SK-N-SH (cell line): ENCODE measurements around the gene CASZ1. TPM values are rescaled to one million over a fixed set of nuclear protein-coding genes. Genes with fewer than 3 reads are reported as not detected.

Experiments used
- CTCF ChIA-PET: fragments of 300-600, 350-600 bp; formaldehyde crosslinking; extraction: SDS; loops from one replicate; lab custom pipeline; 2021; lab: Yijun Ruan, JAX
- POLR2A ChIA-PET: fragments of 350-600 bp; sonication (Branson Sonifier 250); formaldehyde crosslinking; extraction: SDS; loops from one replicate; lab custom pipeline; 2020; ENCODE audit warnings: antibody characterized with exemption, inconsistent platforms; lab: Yijun Ruan, JAX
- DNase-seq: peaks from one replicate; pipeline ENCODE4 v3.0.0; 2012
- H2AFZ ChIP-seq: fragments of 200-600 bp; sonication (generic); 2 replicates; pipeline ENCODE4 v1.8.1; 2016; ENCODE audit warnings: antibody characterized with exemption, mild to moderate bottlenecking, low read depth
- H3F3A ChIP-seq: fragments of 200-600 bp; sonication (generic); replicated peaks from 2 replicates; pipeline ENCODE3; 2016; ENCODE audit warnings: antibody characterized with exemption, mild to moderate bottlenecking; ENCODE audit not compliant: insufficient read depth
- H3K27ac ChIP-seq, 2 experiments: fragments of 200-500 bp in 1 of 2; fragments of 200-600 bp in 1 of 2; sonication (Bioruptor generic) in 1 of 2; sonication (generic), shearing (Covaris generic) in 1 of 2; 2 replicates each; pipeline versions ENCODE4 v1.5.1 to v1.6.1; 2014 to 2016; ENCODE audit warnings: low read depth in 2 of 2, inconsistent platforms in 1 of 2, low read length in 1 of 2, mild to moderate bottlenecking in 1 of 2, mixed read lengths in 1 of 2
- H3K27me3 ChIP-seq: fragments of 200-600 bp; sonication (generic), shearing (Covaris generic); 2 replicates; pipeline ENCODE4 v1.6.1; 2016; ENCODE audit warnings: mixed run types; ENCODE audit not compliant: insufficient read depth
- H3K36me3 ChIP-seq, 2 experiments: fragments of 200-500 bp in 1 of 2; fragments of 200-600 bp in 1 of 2; sonication (Bioruptor generic) in 1 of 2; sonication (generic) in 1 of 2; replicated peaks in 1 of 2; 2 replicates each; pipeline versions ENCODE3 to v1.5.1; 2014 to 2016; ENCODE audit warnings: low read length in 1 of 2, mild to moderate bottlenecking in 1 of 2; ENCODE audit not compliant: insufficient read depth in 2 of 2, control insufficient read depth in 1 of 2
- H3K4me1 ChIP-seq, 2 experiments: fragments of 200-500 bp in 1 of 2; fragments of 200-600 bp in 1 of 2; sonication (Bioruptor generic) in 1 of 2; sonication (generic), shearing (Covaris generic) in 1 of 2; 2 replicates each; pipeline versions ENCODE4 v1.5.1 to v1.6.1; 2014 to 2016; ENCODE audit warnings: low read depth in 1 of 2, low read length in 1 of 2, mixed run types in 1 of 2; ENCODE audit not compliant: insufficient read depth in 2 of 2, control insufficient read depth in 1 of 2
- H3K4me2 ChIP-seq: fragments of 200-600 bp; sonication (generic), shearing (Covaris generic); 2 replicates; pipeline ENCODE4 v1.6.1; 2017; ENCODE audit warnings: mixed run types
- H3K4me3 ChIP-seq, 2 experiments: fragments of 200-500 bp in 1 of 2; fragments of 200-600 bp in 1 of 2; sonication (Bioruptor generic) in 1 of 2; sonication (generic), shearing (Covaris generic) in 1 of 2; 2 replicates each; pipeline versions ENCODE4 v1.5.1 to v1.8.1; 2014 to 2016; ENCODE audit warnings: low read depth in 2 of 2, inconsistent platforms in 1 of 2, low read length in 1 of 2, mild to moderate bottlenecking in 1 of 2, mixed read lengths in 1 of 2, moderate library complexity in 1 of 2
- H3K79me2 ChIP-seq: fragments of 200-600 bp; sonication (generic); 2 replicates; pipeline ENCODE4 v1.8.1; 2017; ENCODE audit warnings: mild to moderate bottlenecking; ENCODE audit not compliant: insufficient read depth
- H3K9ac ChIP-seq: fragments of 200-600 bp; sonication (generic); 2 replicates; pipeline ENCODE4 v1.6.1; 2017; ENCODE audit warnings: mixed run types
- H3K9me2 ChIP-seq: fragments of 200-600 bp; sonication (generic); 2 replicates; pipeline ENCODE4 v1.6.1; 2017; ENCODE audit warnings: mixed run types
- H3K9me3 ChIP-seq: fragments of 200-600 bp; sonication (generic); 2 replicates; pipeline ENCODE4 v1.6.1; 2017; ENCODE audit warnings: mixed run types, mild to moderate bottlenecking, moderate library complexity
- H4K20me1 ChIP-seq: fragments of 200-600 bp; sonication (generic); 2 replicates; pipeline ENCODE4 v1.6.1; 2017; ENCODE audit warnings: mild to moderate bottlenecking, mixed run types; ENCODE audit not compliant: insufficient read depth
- CTCF ChIP-seq: fragments of 200-600 bp; sonication (generic); IDR thresholded peaks from 2 replicates; pipeline ENCODE4 v1.6.1; 2017; ENCODE audit warnings: antibody characterized with exemption, mild to moderate bottlenecking, moderate library complexity
- EP300 ChIP-seq, 2 experiments: IDR thresholded peaks; 2 replicates each; pipeline versions ENCODE4 v1.4.0 to v1.6.1; 2012; ENCODE audit warnings: borderline replicate concordance in 1 of 2, low read depth in 1 of 2, low read length in 1 of 2
- EZH2phosphoT487 ChIP-seq: fragments of 200-600 bp; sonication (generic); IDR thresholded peaks from 2 replicates; pipeline ENCODE4 v1.6.1; 2017; ENCODE audit warnings: low read depth, mixed run types, mild to moderate bottlenecking, antibody characterized with exemption, moderate library complexity, borderline replicate concordance
- FOSL2 ChIP-seq: IDR thresholded peaks from 2 replicates; pipeline ENCODE4 v1.4.0; 2012; ENCODE audit warnings: low read depth, mild to moderate bottlenecking, moderate library complexity, borderline replicate concordance
- FOXM1 ChIP-seq: IDR thresholded peaks from 2 replicates; pipeline ENCODE4 v1.4.0; 2012; ENCODE audit warnings: low read depth, mild to moderate bottlenecking
- GABPA ChIP-seq: IDR thresholded peaks from 2 replicates; pipeline ENCODE4 v1.4.0; 2012; ENCODE audit warnings: low read depth, mild to moderate bottlenecking
- GATA2 ChIP-seq: sonication (generic); formaldehyde crosslinking; IDR thresholded peaks from 2 replicates; pipeline ENCODE4 v1.5.0; 2020; ENCODE audit warnings: mild to moderate bottlenecking, missing genetic modification reagents
- IRF3 ChIP-seq: fragments of 150-350 bp; IDR thresholded peaks from 2 replicates; pipeline ENCODE4 v1.6.1; 2016; ENCODE audit warnings: mild to moderate bottlenecking, low read depth, low read length
- MAX ChIP-seq: IDR thresholded peaks from 2 replicates; pipeline ENCODE4 v1.4.0; 2012; ENCODE audit warnings: low read depth
- NFIC ChIP-seq: IDR thresholded peaks from 2 replicates; pipeline ENCODE4 v1.4.0; 2012; ENCODE audit warnings: borderline replicate concordance
- PBX3 ChIP-seq: IDR thresholded peaks from 2 replicates; pipeline ENCODE4; 2012
- POLR2AphosphoS5 ChIP-seq: IDR thresholded peaks from 2 replicates; pipeline ENCODE4 v1.6.1; 2012; ENCODE audit warnings: low read depth, low read length
- REST ChIP-seq: IDR thresholded peaks from 2 replicates; pipeline ENCODE4 v1.6.1; 2012; ENCODE audit warnings: mild to moderate bottlenecking, low read depth, low read length, moderate library complexity
- TAF1 ChIP-seq: IDR thresholded peaks from 2 replicates; pipeline ENCODE4 v1.6.1; 2012; ENCODE audit warnings: low read depth, mild to moderate bottlenecking, low read length, moderate library complexity, borderline replicate concordance
- USF1 ChIP-seq: IDR thresholded peaks from 2 replicates; pipeline ENCODE4 v1.4.0; 2012; ENCODE audit warnings: low read depth, borderline replicate concordance
- USF2 ChIP-seq: fragments of 150-350 bp; IDR thresholded peaks from 2 replicates; pipeline ENCODE4 v1.6.1; 2017; ENCODE audit warnings: antibody characterized with exemption, low read length, low read depth, borderline replicate concordance
- WGBS: methylation state at CpG from one replicate; pipeline ENCODE4 v1.1.6; 2017; ENCODE audit warnings: low lambda C conversion rate; 5-methylcytosine and 5-hydroxymethylcytosine counted together
- polyA plus RNA-seq, 3 experiments: library from polyadenylated mRNA; depleted of rRNA; stranded (reverse); fragments of >200 nt; gene quantifications; 2 replicates each; pipeline ENCODE4 v1.2.3, GENCODE V29; 2012

Gene CASZ1
- polyA plus RNA-seq, 1 of the 3 experiments (the other 2 are of a cell fraction), result 0.51 TPM

GRCh38 chr1:10679496-10680220 is 116.8 kb downstream of the CASZ1 start (continued):
- no peak for TF ChIP-seq USF2
- TF ChIP-seq MAX, result no peak
- no peak for TF ChIP-seq FOSL2
- TF ChIP-seq NFIC, result 0 out of 2 replicates have a peak, but pooled peaks have one; percentile 12
- TF ChIP-seq, all 33 proteins: peak for 10

GRCh38 chr1:10678852-10679251 is 117.6 kb downstream of the CASZ1 start:
- no peak overlapping the region for H3K4me3 ChIP-seq
- CTCF ChIA-PET, result interaction anchor here (0.8 to 2.0 kb wide), 9 partner anchors 9 to 188 kb away, joined by 3 to 7 read pairs (median 3); no protein-coding TSS in a partner anchor
- no peaks in the 10 kb centered on the region for H3K36me3 ChIP-seq
- no peaks in the 10 kb centered on the region for H3F3A ChIP-seq
- peak; percentile 63 for DNase-seq
- H3K9me2 ChIP-seq, result no peaks in the 10 kb centered on the region
- H2AFZ ChIP-seq, result no peak overlapping the region
- POLR2A ChIA-PET, result interaction anchor here (1.4 kb wide), 1 partner anchor 10 kb away, joined by 3 read pairs; no protein-coding TSS in a partner anchor
- H3K4me1 ChIP-seq, result peaks cover 0 to 40% of the 10 kb centered on the region in 2 experiments; a peak in 1 of 4 replicates
- no peaks in the 10 kb centered on the region for H3K27me3 ChIP-seq
- no peaks in the 10 kb centered on the region for H3K79me2 ChIP-seq
- no peaks in the 10 kb centered on the region for H3K9me3 ChIP-seq
- no peaks in the 10 kb centered on the region for H4K20me1 ChIP-seq
- no peak overlapping the region for H3K4me2 ChIP-seq
- WGBS, result 87% methylated on average over 10 of the region's 11 CpGs
- H3K9ac ChIP-seq, result no peak overlapping the region
- H3K27ac ChIP-seq, result peak overlapping the region in 1 of 2 experiments; percentile 53; a peak in 2 of 4 replicates
- TF ChIP-seq CTCF (no peak), FOXM1 (no peak), TAF1 (no peak), IRF3 (no peak), PBX3 (no peak), POLR2AphosphoS5 (no peak), EP300 (IDR thresholded peaks at IDR 0.05; ENCODE audit: borderline replicate concordance in 1 of 2, low read depth in 1 of 2, low read length in 1 of 2) (no peak), REST (no peak), NFIC (no peak), EZH2phosphoT487 (no peak), USF1 (no peak), GATA2 (CRISPR knock-in tag) (no peak), GABPA (no peak)
